HTR-8/SVneo (cell line): ENCODE data around the gene GATM.

Experiments used
- DNase-seq: peaks from one replicate; pipeline ENCODE4 v3.0.0; 2011; ENCODE audit warnings: low spot score, mixed read lengths; ENCODE audit not compliant: insufficient read length
- FAIRE-seq: peaks from 2 replicates; lab custom pipeline; 2011; peaks lifted over from hg19 to GRCh38; lab: Jason Lieb, UNC

GATM gene

GRCh38 chr15:45378149-45378912 is at the start of gene GATM:
Gene GATM (minus strand): TSS chr15:45378544. CDS start chr15:45378453, 91 bp downstream.
- peak; percentile 63 for FAIRE-seq

DNA sequence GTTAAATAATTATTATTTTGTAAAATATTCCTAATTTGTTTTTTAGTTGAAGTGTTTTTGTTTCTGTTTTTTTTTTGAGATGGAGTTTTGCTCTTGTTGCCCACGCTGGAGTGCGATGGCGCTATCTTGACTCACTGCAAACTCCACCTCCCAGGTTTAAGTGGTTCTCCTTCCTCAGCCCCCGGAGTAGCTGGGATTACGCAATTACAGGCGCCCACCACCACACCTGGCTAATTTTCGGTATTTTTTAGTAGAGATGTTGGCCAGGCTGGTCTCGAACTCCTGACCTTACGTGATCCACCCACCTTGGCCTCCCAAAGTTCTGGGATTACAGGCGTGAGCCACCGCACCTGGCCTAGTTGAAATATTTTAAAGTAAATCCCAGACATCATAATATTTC is 48.7 kb upstream of the GATM start:
- FAIRE-seq, result no peak
- DNase-seq, result no peak

More at GRCh38 chr15:45378149-45378912, at the start of gene GATM:
- DNase-seq, result peak; percentile 72

GRCh38 chr15:45425135-45425534 is 46.8 kb upstream of the GATM start:
- FAIRE-seq (no peak), DNase-seq (no peak)

DNA sequence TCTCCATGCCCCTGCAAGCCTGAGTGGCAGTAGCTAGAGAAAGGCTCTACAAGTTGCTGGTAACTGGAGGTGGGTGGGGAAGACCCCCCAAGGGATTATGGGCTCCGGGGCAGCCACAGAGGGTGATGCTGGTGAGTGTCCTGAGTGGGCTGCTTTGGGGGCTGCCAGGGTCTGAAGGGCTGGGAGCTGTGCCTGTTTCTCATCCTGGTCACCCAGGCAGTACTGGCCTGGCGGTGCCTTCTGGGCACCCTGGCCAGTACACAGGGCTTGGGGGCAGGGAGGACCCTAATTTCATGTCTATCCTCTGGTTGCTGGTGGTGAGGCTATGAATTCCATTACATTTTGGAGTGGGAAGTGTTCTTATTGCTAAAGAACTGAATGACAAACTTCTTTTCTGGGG is 46.1 kb upstream of the GATM start:
- FAIRE-seq (no peak), DNase-seq (no peak)

- FAIRE-seq (no peak), DNase-seq (no peak)
Measured at GRCh38 chr15:45417303-45417950, 39.1 kb upstream of the GATM start.

DNA sequence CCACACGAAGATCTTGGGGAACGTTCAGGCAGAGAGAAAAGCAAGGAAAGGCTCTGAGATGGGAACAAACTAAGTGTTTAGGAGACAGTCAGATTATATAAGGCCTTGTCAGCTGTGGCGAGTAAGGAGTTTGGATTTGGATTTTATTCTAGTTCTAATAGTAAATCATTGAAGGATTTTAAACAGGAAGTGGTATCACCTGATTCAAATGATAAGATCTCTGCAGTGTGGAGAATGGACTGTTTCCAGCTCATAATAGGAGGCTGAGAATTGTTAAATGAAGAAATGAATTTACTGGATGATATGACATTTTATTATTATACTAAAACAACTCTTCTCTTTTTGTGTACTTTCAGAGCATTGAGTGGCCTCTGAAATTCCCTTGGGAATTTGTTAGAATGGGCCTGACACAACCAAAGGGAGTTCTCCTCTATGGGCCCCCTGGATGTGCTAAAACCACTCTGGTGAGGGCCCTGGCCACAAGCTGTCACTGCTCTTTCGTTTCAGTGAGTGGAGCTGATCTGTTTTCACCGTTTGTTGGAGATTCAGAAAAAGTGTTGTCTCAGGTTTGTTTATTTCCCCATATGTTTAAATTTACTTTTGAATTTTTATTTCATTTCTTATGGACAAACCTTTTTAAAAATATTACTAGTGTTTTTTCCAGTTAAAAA is 36.0 kb upstream of the GATM start:
- DNase-seq (no peak), FAIRE-seq (no peak)

DNA sequence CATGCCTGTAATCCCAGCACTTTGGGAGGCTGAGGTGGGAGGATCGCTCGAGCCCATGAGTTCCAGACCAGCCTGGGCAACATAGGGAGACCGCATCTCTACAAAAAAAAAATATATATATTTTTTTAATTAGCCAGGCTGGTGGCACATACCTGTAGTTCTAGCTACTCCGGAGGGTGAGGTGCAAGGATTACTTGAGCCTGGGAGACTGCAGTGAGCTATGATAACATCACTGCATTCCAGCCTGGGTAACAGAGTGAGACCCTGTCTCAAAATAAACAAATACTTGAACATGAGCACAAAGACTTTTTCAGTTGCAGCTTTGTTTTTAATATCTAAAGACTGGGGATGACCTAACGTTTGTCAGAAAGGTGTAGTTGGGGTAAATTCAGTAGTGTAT is 31.3 kb upstream of the GATM start:
- no peak for DNase-seq
- no peak for FAIRE-seq

GRCh38 chr15:45407786-45408185 is 29.4 kb upstream of the GATM start:
- DNase-seq (no peak), FAIRE-seq (no peak)

- FAIRE-seq (no peak), DNase-seq (peak; percentile 11)
Measured at GRCh38 chr15:45402955-45403877, 24.9 kb upstream of the GATM start.

- peak; percentile 85 for FAIRE-seq
Measured at GRCh38 chr15:45402162-45402954, 24.0 kb upstream of the GATM start.

GRCh38 chr15:45401665-45402161 is 23.4 kb upstream of the GATM start:
- no peak for FAIRE-seq

More at GRCh38 chr15:45402162-45402954, 24.0 kb upstream of the GATM start:
- DNase-seq, result peak; percentile 97

DNA sequence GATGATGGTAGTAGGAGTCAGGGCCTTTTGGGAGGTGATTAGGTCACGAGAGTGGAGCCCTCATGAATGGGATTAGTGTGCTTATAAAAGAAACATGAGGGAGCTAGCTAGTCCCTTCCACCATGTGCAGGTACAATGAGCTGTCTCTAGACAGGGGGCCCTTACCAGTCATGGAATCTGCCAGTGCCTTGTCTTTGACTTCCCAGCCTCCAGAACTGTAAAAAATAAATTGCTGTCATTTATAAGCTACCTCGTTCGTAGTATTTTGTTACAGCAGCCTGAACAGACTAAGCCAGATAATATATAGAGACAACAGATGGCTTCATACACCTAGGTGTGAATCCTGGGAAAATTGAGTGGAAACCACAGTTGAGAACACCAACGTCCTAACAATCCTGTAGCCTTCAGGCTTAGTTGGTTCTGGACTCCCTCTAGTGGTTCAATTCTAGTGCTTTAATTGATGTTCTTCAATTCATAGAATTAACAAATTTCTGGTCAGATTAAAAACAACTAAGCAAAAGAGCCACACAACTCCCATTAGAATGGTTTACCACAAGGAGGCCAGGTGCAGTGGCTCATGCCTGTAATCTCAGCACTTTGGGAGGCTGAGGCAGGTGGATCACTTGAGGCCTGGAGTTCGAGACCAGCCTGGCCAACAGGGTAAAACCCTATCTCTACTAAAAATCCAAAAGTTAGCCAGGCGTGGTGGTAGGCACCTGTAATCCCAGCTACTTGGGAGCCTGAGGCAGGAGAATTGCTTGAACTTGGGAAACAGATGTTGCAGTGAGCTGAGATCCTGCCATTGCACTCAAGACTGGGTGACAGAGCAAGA is 21.3 kb upstream of the GATM start:
- DNase-seq (peak; percentile 22), FAIRE-seq (no peak)

More at GRCh38 chr15:45401665-45402161, 23.4 kb upstream of the GATM start:
- DNase-seq, result no peak

GRCh38 chr15:45397116-45397665 is 18.8 kb upstream of the GATM start:
- FAIRE-seq, result no peak
- DNase-seq, result no peak

DNA sequence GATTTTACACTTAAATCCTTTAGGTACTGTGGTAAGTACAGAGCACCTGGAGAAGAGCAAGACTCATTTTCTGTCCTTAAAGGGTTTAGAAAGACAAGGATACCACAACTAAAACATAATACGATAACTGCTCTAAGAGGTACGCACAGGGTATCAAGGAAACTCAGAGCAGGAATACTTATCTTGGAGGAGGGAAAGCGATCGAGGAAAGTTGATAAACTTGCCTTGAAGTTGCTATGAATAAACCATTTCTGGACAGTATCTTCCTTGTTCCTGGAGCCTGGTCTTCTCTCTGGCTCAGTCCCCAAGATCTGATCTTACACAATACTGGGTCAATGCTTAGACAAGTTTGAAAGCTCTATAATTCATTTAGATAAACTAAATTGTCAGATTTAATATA is 17.6 kb upstream of the GATM start:
- FAIRE-seq (no peak), DNase-seq (no peak)

DNA sequence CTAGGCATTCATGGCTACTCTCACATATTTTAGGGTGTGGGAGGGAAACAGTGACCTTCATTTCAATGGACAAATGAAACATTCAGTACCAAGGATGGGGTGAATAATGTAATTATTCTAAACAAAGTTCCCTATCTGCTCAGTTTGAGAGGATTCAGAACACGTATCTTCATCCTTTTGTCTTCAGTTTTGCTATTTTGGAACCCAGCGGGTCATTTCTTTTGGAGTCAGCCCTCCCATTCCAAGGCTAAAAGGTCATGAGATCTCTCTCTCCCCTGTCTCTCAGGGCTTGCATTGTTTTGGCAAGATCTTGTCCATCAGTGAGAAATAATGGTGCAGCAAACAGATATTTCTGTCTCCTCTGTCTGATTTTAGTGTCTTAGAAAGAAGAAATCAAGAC is 16.3 kb upstream of the GATM start:
- DNase-seq (no peak), FAIRE-seq (no peak)

DNA sequence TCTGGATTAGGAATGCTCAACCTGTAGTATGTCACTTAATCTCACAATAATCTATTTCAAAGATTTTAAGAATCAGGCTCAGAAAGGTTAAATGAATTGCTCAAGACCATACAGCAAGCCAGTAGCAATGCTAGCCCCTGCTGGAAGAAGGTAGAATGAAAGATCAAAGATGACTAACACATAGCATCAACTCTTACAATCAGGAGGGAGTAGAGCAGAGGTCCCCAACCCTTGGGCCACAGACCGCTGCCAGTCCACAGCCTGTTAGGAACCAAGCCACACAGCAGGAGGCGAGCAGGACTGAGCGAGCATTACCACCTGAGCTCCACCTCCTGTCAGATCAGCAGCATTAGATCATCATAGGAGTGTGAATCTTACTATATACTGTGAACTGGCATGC is 15.5 kb upstream of the GATM start:
- no peak for DNase-seq
- no peak for FAIRE-seq

GRCh38 chr15:45392584-45392855 is 14.2 kb upstream of the GATM start:
- DNase-seq, result no peak
- FAIRE-seq, result no peak
